SK-N-SH (cell line): ENCODE measurements around the gene PJA2. TPM values are rescaled to one million over a fixed set of nuclear protein-coding genes. Genes with fewer than 3 reads are reported as not detected.

Experiments used
- CTCF ChIA-PET: fragments of 300-600, 350-600 bp; formaldehyde crosslinking; extraction: SDS; loops from one replicate; lab custom pipeline; 2021; lab: Yijun Ruan, JAX
- POLR2A ChIA-PET: fragments of 350-600 bp; sonication (Branson Sonifier 250); formaldehyde crosslinking; extraction: SDS; loops from one replicate; lab custom pipeline; 2020; ENCODE audit warnings: antibody characterized with exemption, inconsistent platforms; lab: Yijun Ruan, JAX
- DNase-seq: peaks from one replicate; pipeline ENCODE4 v3.0.0; 2012
- H2AFZ ChIP-seq: fragments of 200-600 bp; sonication (generic); 2 replicates; pipeline ENCODE4 v1.8.1; 2016; ENCODE audit warnings: antibody characterized with exemption, mild to moderate bottlenecking, low read depth
- H3F3A ChIP-seq: fragments of 200-600 bp; sonication (generic); replicated peaks from 2 replicates; pipeline ENCODE3; 2016; ENCODE audit warnings: antibody characterized with exemption, mild to moderate bottlenecking; ENCODE audit not compliant: insufficient read depth
- H3K27ac ChIP-seq, 2 experiments: fragments of 200-500 bp in 1 of 2; fragments of 200-600 bp in 1 of 2; sonication (Bioruptor generic) in 1 of 2; sonication (generic), shearing (Covaris generic) in 1 of 2; 2 replicates each; pipeline versions ENCODE4 v1.5.1 to v1.6.1; 2014 to 2016; ENCODE audit warnings: low read depth in 2 of 2, inconsistent platforms in 1 of 2, low read length in 1 of 2, mild to moderate bottlenecking in 1 of 2, mixed read lengths in 1 of 2
- H3K27me3 ChIP-seq: fragments of 200-600 bp; sonication (generic), shearing (Covaris generic); 2 replicates; pipeline ENCODE4 v1.6.1; 2016; ENCODE audit warnings: mixed run types; ENCODE audit not compliant: insufficient read depth
- H3K36me3 ChIP-seq, 2 experiments: fragments of 200-500 bp in 1 of 2; fragments of 200-600 bp in 1 of 2; sonication (Bioruptor generic) in 1 of 2; sonication (generic) in 1 of 2; replicated peaks in 1 of 2; 2 replicates each; pipeline versions ENCODE3 to v1.5.1; 2014 to 2016; ENCODE audit warnings: low read length in 1 of 2, mild to moderate bottlenecking in 1 of 2; ENCODE audit not compliant: insufficient read depth in 2 of 2, control insufficient read depth in 1 of 2
- H3K4me1 ChIP-seq, 2 experiments: fragments of 200-500 bp in 1 of 2; fragments of 200-600 bp in 1 of 2; sonication (Bioruptor generic) in 1 of 2; sonication (generic), shearing (Covaris generic) in 1 of 2; 2 replicates each; pipeline versions ENCODE4 v1.5.1 to v1.6.1; 2014 to 2016; ENCODE audit warnings: low read depth in 1 of 2, low read length in 1 of 2, mixed run types in 1 of 2; ENCODE audit not compliant: insufficient read depth in 2 of 2, control insufficient read depth in 1 of 2
- H3K4me2 ChIP-seq: fragments of 200-600 bp; sonication (generic), shearing (Covaris generic); 2 replicates; pipeline ENCODE4 v1.6.1; 2017; ENCODE audit warnings: mixed run types
- H3K4me3 ChIP-seq, 2 experiments: fragments of 200-500 bp in 1 of 2; fragments of 200-600 bp in 1 of 2; sonication (Bioruptor generic) in 1 of 2; sonication (generic), shearing (Covaris generic) in 1 of 2; 2 replicates each; pipeline versions ENCODE4 v1.5.1 to v1.8.1; 2014 to 2016; ENCODE audit warnings: low read depth in 2 of 2, inconsistent platforms in 1 of 2, low read length in 1 of 2, mild to moderate bottlenecking in 1 of 2, mixed read lengths in 1 of 2, moderate library complexity in 1 of 2
- H3K79me2 ChIP-seq: fragments of 200-600 bp; sonication (generic); 2 replicates; pipeline ENCODE4 v1.8.1; 2017; ENCODE audit warnings: mild to moderate bottlenecking; ENCODE audit not compliant: insufficient read depth
- H3K9ac ChIP-seq: fragments of 200-600 bp; sonication (generic); 2 replicates; pipeline ENCODE4 v1.6.1; 2017; ENCODE audit warnings: mixed run types
- H3K9me2 ChIP-seq: fragments of 200-600 bp; sonication (generic); 2 replicates; pipeline ENCODE4 v1.6.1; 2017; ENCODE audit warnings: mixed run types
- H3K9me3 ChIP-seq: fragments of 200-600 bp; sonication (generic); 2 replicates; pipeline ENCODE4 v1.6.1; 2017; ENCODE audit warnings: mixed run types, mild to moderate bottlenecking, moderate library complexity
- H4K20me1 ChIP-seq: fragments of 200-600 bp; sonication (generic); 2 replicates; pipeline ENCODE4 v1.6.1; 2017; ENCODE audit warnings: mild to moderate bottlenecking, mixed run types; ENCODE audit not compliant: insufficient read depth
- ELF1 ChIP-seq: IDR thresholded peaks from 2 replicates; pipeline ENCODE4 v1.4.0; 2012
- EZH2phosphoT487 ChIP-seq: fragments of 200-600 bp; sonication (generic); IDR thresholded peaks from 2 replicates; pipeline ENCODE4 v1.6.1; 2017; ENCODE audit warnings: low read depth, mixed run types, mild to moderate bottlenecking, antibody characterized with exemption, moderate library complexity, borderline replicate concordance
- FOSL2 ChIP-seq: IDR thresholded peaks from 2 replicates; pipeline ENCODE4 v1.4.0; 2012; ENCODE audit warnings: low read depth, mild to moderate bottlenecking, moderate library complexity, borderline replicate concordance
- FOXJ3 ChIP-seq: sonication (generic); formaldehyde crosslinking; IDR thresholded peaks from 2 replicates; pipeline ENCODE4 v1.5.1; 2020; ENCODE audit warnings: mild to moderate bottlenecking, missing genetic modification reagents
- GABPA ChIP-seq: IDR thresholded peaks from 2 replicates; pipeline ENCODE4 v1.4.0; 2012; ENCODE audit warnings: low read depth, mild to moderate bottlenecking
- GATA2 ChIP-seq: sonication (generic); formaldehyde crosslinking; IDR thresholded peaks from 2 replicates; pipeline ENCODE4 v1.5.0; 2020; ENCODE audit warnings: mild to moderate bottlenecking, missing genetic modification reagents
- JUND ChIP-seq: IDR thresholded peaks from 2 replicates; pipeline ENCODE4 v1.4.0; 2012
- POLR2AphosphoS5 ChIP-seq: IDR thresholded peaks from 2 replicates; pipeline ENCODE4 v1.6.1; 2012; ENCODE audit warnings: low read depth, low read length
- SIN3A ChIP-seq: IDR thresholded peaks from 2 replicates; pipeline ENCODE4 v1.6.1; 2012; ENCODE audit warnings: low read depth, mild to moderate bottlenecking, low read length, moderate library complexity, borderline replicate concordance
- SMC3 ChIP-seq: IDR thresholded peaks from 2 replicates; pipeline ENCODE4 v1.6.1; 2012; ENCODE audit warnings: low read depth, low read length, improper control_type of control experiment
- TEAD4 ChIP-seq: IDR thresholded peaks from 2 replicates; pipeline ENCODE4 v1.4.0; 2012; ENCODE audit warnings: mild to moderate bottlenecking, borderline replicate concordance; ENCODE audit not compliant: insufficient read depth
- YY1 ChIP-seq: IDR thresholded peaks from 2 replicates; pipeline ENCODE4 v1.4.0; 2012; ENCODE audit warnings: low read depth, mild to moderate bottlenecking
- WGBS: methylation state at CpG from one replicate; pipeline ENCODE4 v1.1.6; 2017; ENCODE audit warnings: low lambda C conversion rate; 5-methylcytosine and 5-hydroxymethylcytosine counted together
- polyA plus RNA-seq, 3 experiments: library from polyadenylated mRNA; depleted of rRNA; stranded (reverse); fragments of >200 nt; gene quantifications; 2 replicates each; pipeline ENCODE4 v1.2.3, GENCODE V29; 2012
- TF ChIP-seq, protein P1 (sequence below): fragments of 150-350 bp; IDR thresholded peaks from 2 replicates; pipeline ENCODE4 v1.6.1; 2017; ENCODE audit warnings: antibody characterized with exemption, low read length, low read depth, borderline replicate concordance
- TF ChIP-seq, protein P2 (sequence below): fragments of 150-350 bp; IDR thresholded peaks from 2 replicates; pipeline ENCODE4 v1.6.1; 2016; ENCODE audit warnings: mild to moderate bottlenecking, low read depth, low read length
- TF ChIP-seq, protein P3 (sequence below): IDR thresholded peaks from 2 replicates; pipeline ENCODE4 v1.6.1; 2012; ENCODE audit warnings: mild to moderate bottlenecking, low read depth, low read length, moderate library complexity

PJA2 gene
- polyA plus RNA-seq, 1 of the 3 experiments (the other 2 are of a cell fraction) = 30.7 TPM

DNA sequence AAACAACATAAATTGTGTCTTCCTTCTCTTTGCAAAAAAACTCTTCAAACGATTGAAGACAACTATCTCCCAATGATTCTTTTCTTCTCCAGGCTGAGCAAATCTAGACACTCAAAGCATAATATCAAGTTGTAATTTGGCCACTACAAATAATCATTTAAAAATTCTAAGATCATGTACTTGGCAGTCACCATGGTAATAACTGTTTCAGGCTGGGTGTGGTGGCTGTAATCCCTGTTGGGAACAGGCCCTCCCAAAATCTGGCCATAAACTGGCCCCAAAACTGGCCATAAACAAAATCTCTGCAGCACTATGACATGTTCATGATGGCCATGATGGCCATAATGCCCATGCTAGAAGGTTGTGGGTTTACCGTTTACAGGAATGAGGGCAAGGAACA lies 52.0 kb downstream of the PJA2 start:
- H3K27me3 ChIP-seq = no peaks in the 10 kb centered on the region
- no peaks in the 10 kb centered on the region for H3K9me3 ChIP-seq
- no peak overlapping the region for H3K27ac ChIP-seq
- H4K20me1 ChIP-seq = peaks cover 3% of the 10 kb centered on the region; the same call in 1 of the 2 replicates
- no peak overlapping the region for H2AFZ ChIP-seq
- H3F3A ChIP-seq = peaks cover 19% of the 10 kb centered on the region
- DNase-seq = no peak
- peaks cover 35% of the 10 kb centered on the region for H3K79me2 ChIP-seq
- H3K36me3 ChIP-seq = peaks cover 51 to 77% of the 10 kb centered on the region in 2 experiments
- ChIA-PET POLR2A (no interaction called here), CTCF (no interaction called here)
- H3K4me1 ChIP-seq = no peaks in the 10 kb centered on the region
- 91% methylated on average over 2 of the region's 2 CpGs for WGBS
- H3K4me3 ChIP-seq = no peak overlapping the region
- no peak for TF ChIP-seq ELF1
- H3K9me2 ChIP-seq = no peaks in the 10 kb centered on the region
- no peak overlapping the region for H3K9ac ChIP-seq
- H3K4me2 ChIP-seq = no peak overlapping the region

DNA sequence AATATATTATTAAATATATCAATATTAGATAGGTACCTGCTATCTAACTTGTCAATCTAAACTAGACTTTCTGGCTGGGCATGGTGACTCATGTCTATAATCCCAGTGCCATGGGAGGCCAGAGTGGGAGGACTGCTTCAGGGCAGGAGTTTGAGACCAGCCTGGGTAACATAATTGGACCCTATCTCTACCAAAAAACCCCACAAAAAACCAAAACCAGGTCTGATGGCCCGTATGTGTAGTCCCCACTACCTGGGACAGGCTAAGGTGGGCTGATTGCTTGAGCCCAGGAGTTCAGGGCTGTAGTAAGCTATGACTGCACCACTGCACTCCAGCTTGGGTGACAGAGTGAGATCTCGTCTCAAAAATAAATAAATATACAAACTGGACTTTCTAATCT lies 55.0 kb downstream of the PJA2 start:
- no peak overlapping the region for H3K9ac ChIP-seq
- no peaks in the 10 kb centered on the region; a peak in 1 of 4 replicates for H3K4me1 ChIP-seq
- no peak for DNase-seq
- H3K36me3 ChIP-seq = peaks cover 41 to 70% of the 10 kb centered on the region in 2 experiments
- POLR2A ChIA-PET = no interaction called here
- peaks cover 29% of the 10 kb centered on the region for H3K79me2 ChIP-seq
- peaks cover 10% of the 10 kb centered on the region for H4K20me1 ChIP-seq
- no peaks in the 10 kb centered on the region for H3K27me3 ChIP-seq
- no peak overlapping the region for H3K27ac ChIP-seq
- H3F3A ChIP-seq = peaks cover 27% of the 10 kb centered on the region
- TF ChIP-seq TEAD4 (no peak), GABPA (no peak), GATA2 (no peak), EZH2phosphoT487 (no peak), YY1 (no peak), ELF1 (no peak), SMC3 (no peak), JUND (no peak), POLR2AphosphoS5 (no peak), FOXJ3 (no peak), SIN3A (no peak), FOSL2 (no peak)
- TF ChIP-seq, protein P1, sequence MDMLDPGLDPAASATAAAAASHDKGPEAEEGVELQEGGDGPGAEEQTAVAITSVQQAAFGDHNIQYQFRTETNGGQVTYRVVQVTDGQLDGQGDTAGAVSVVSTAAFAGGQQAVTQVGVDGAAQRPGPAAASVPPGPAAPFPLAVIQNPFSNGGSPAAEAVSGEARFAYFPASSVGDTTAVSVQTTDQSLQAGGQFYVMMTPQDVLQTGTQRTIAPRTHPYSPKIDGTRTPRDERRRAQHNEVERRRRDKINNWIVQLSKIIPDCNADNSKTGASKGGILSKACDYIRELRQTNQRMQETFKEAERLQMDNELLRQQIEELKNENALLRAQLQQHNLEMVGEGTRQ = no peak
- TF ChIP-seq, protein P2, sequence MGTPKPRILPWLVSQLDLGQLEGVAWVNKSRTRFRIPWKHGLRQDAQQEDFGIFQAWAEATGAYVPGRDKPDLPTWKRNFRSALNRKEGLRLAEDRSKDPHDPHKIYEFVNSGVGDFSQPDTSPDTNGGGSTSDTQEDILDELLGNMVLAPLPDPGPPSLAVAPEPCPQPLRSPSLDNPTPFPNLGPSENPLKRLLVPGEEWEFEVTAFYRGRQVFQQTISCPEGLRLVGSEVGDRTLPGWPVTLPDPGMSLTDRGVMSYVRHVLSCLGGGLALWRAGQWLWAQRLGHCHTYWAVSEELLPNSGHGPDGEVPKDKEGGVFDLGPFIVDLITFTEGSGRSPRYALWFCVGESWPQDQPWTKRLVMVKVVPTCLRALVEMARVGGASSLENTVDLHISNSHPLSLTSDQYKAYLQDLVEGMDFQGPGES = no peak
- TF ChIP-seq, protein P3, sequence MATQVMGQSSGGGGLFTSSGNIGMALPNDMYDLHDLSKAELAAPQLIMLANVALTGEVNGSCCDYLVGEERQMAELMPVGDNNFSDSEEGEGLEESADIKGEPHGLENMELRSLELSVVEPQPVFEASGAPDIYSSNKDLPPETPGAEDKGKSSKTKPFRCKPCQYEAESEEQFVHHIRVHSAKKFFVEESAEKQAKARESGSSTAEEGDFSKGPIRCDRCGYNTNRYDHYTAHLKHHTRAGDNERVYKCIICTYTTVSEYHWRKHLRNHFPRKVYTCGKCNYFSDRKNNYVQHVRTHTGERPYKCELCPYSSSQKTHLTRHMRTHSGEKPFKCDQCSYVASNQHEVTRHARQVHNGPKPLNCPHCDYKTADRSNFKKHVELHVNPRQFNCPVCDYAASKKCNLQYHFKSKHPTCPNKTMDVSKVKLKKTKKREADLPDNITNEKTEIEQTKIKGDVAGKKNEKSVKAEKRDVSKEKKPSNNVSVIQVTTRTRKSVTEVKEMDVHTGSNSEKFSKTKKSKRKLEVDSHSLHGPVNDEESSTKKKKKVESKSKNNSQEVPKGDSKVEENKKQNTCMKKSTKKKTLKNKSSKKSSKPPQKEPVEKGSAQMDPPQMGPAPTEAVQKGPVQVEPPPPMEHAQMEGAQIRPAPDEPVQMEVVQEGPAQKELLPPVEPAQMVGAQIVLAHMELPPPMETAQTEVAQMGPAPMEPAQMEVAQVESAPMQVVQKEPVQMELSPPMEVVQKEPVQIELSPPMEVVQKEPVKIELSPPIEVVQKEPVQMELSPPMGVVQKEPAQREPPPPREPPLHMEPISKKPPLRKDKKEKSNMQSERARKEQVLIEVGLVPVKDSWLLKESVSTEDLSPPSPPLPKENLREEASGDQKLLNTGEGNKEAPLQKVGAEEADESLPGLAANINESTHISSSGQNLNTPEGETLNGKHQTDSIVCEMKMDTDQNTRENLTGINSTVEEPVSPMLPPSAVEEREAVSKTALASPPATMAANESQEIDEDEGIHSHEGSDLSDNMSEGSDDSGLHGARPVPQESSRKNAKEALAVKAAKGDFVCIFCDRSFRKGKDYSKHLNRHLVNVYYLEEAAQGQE = no peak
- TF ChIP-seq, all 33 proteins: peak for 0
- H3K9me2 ChIP-seq = no peaks in the 10 kb centered on the region
- CTCF ChIA-PET = no interaction called here
- 90% methylated on average over 2 of the region's 2 CpGs for WGBS
- no peak overlapping the region for H3K4me2 ChIP-seq
- no peak overlapping the region for H2AFZ ChIP-seq
- H3K4me3 ChIP-seq = no peak overlapping the region
- no peaks in the 10 kb centered on the region for H3K9me3 ChIP-seq
